IPS-NIHi7 (cell line): ENCODE results near the gene UACA.
"Not testable (repeated sequence)": the region's sequence is repeated elsewhere in the genome, so short reads cannot be mapped to it uniquely, and the experiment has no call there.

Source experiments
- DNase-seq: peaks from one replicate; pipeline ENCODE4 v3.0.0; 2012; ENCODE audit warnings: mixed read lengths; ENCODE audit errors: extremely low spot score

UACA gene

DNA sequence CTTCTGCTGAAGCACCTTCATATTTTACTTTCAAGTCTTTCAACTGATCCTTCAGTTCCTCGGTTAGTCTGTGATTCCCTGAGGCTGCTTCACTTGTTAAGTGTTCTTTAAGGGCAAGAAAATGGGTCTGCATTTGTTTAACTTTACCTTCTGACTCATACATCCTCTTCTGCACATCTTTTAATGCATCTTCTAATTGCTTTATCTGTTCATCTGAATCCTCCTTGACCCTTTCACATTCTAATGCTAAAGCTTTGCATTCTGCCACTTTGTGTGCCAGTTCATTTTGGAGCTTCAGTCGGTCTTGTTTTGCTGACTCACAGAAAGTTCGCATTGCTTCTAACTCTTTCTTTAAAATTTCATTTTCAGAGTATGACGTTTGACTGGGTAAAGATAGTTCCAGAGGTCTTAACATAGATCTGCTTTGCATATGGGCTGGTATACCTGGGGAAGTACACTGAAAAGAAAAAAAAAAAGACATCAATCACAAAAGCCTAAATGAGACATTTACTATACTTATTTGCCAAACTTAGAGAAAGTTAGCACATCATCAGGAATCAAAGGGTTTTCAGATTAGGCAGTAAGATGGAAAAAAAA lies 94.3 kb downstream of the UACA start:
- DNase-seq: no peak

DNA sequence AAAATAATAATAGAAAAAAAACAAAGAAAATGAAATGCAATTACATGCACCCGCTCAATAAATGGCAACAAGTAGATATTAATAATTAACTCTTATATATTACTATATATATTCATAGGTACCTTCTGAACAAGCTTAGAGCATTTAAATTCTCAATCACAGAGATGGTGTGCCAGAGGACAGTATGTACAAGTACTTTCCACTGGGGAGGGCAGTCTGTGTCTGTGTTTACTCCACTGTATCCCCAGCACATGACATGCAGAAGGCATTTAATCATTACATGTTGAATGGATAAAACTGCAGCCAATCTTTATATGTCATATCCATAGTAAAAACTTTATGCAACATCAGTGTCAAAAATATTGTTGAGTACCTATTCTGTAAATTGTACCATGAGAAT lies 97.8 kb downstream of the UACA start:
- DNase-seq: no peak

GRCh38 chr15:70664494-70664893 lies 98.9 kb downstream of the UACA start:
- DNase-seq: no peak

GRCh38 chr15:70663069-70663468 lies 100.3 kb downstream of the UACA start:
- DNase-seq: not testable (repeated sequence)

- DNase-seq: no peak
Measured at GRCh38 chr15:70659662-70660061, 103.7 kb downstream of the UACA start.

- DNase-seq: no peak
Measured at GRCh38 chr15:70658641-70659040, 104.7 kb downstream of the UACA start.

GRCh38 chr15:70653426-70653825 lies 109.9 kb downstream of the UACA start:
- no peak for DNase-seq

DNA sequence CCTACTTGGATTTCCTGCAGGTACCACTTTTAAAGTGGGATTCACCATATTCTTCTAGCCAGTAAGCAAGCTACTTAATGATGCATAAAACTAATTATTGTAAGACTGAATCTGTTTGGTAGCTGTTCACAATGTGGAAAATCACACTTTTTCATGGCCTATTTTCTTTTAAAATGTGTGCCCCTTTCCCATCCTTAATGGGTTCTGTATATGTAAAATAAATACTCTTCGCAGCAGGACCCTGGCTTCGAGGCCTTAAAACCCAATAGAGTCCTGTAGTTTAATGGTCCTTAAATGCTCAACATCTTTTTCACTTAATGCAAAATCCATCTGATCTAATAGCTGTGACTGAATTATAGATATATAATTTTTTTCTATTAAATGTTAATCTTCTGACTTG lies 111.0 kb downstream of the UACA start:
- no peak for DNase-seq

- no peak for DNase-seq
Measured at GRCh38 chr15:70651303-70651845, 112.0 kb downstream of the UACA start.

DNA sequence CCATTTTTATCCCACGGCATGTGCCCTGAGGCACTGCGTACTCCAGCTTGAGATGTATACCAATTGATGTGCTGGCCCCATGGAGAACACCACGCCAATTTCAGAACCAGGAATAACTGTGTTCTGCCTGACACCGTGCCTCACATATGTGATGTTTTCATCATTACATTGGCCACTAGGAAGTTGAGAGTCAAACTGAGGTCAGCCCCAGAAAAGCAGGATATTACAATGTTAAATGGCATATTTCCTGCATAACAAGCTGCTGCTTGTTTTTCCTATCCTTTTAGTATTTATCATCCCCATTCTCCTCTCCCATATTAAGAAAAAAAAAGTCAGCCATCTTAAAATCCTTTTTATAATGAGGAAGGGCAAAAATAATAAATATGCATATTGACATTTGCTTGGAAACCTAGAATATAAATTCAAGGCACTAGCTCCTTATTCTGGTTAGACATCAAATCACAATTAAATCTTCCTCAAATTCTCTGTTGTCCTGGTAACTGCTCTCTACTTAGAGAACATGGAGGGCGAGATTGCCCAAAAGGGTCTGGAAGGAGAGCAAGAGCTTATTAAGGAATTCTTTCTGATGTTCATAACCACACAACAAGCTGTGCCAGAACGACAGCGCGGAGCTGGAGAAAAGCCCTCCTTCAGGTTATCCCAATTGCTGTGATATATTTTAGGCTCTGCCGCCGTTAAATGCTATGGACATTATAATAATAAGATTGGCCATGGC lies 112.6 kb downstream of the UACA start:
- DNase-seq: no peak

DNA sequence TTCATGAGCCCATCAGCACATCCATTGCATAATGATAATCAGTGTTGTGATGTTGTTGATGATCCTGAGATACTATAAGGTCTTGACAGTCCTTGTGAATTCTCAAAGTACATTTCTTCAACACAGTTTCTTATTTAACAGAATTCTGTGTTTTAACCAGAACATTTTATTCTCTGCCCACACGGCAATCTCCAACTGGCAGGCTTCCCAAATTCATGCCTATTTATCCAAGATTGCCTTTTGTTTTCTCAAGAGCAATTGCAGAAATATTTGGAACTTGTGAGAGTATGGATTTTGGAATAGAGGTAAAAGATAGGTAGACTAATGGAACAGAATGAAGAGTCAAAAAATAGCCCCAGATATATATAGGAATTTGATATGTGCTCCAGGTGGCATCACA lies 116.0 kb downstream of the UACA start:
- DNase-seq: no peak

DNA sequence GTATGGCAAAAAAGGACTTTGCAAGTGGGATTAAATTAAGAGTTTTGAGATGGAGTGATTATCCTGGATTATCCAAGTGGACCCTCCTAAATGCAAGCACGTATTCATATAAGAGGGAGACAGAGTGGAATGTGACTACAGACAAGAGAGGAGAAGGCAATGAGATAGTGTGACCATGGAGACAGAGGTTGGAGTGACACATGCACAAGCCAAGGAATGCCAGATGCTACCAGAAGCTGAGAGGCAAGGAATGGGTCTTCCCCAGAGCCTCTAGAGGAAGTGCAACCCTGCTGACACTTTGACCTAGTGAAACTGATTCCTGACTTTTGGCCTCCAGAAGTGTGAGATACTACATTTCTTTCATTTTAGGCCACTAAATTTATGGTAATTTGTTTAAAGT lies 117.2 kb downstream of the UACA start:
- no peak for DNase-seq

GRCh38 chr15:70643783-70644125 lies 119.6 kb downstream of the UACA start:
- DNase-seq: no peak

GRCh38 chr15:70643106-70643782 lies 120.1 kb downstream of the UACA start:
- DNase-seq: no peak

DNA sequence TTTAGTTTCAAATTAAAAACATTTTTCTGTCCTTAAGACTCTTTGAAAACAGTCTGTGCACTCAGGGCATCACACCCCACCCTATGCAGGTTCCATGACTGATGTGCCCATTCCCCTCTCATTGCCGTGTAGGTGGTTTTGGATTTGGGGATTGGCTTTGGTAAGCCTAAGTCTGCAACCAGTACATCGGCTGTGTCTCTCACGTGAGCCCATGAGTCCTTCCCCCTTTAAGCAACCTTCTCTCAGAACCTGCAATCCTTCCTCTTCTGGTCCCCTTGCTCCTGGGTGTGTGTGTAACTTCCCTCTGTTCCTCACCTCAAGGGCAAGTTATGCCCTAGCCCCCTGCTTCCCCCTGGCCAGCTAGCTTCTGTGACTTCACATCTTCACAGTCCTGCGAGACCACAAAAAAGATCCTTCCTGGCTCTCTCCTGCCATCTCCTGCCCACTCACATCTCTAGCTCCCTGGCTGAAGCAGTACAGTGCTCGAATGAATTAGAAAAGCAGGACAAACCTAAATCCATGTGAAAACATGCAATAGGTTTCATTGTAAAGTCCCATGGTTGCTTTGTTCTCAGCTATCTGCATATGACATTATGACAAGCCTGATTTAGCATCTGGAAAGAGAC lies 126.7 kb downstream of the UACA start:
- DNase-seq: peak; percentile 50

- no peak for DNase-seq
Measured at GRCh38 chr15:70635895-70636294, 127.5 kb downstream of the UACA start.

DNA sequence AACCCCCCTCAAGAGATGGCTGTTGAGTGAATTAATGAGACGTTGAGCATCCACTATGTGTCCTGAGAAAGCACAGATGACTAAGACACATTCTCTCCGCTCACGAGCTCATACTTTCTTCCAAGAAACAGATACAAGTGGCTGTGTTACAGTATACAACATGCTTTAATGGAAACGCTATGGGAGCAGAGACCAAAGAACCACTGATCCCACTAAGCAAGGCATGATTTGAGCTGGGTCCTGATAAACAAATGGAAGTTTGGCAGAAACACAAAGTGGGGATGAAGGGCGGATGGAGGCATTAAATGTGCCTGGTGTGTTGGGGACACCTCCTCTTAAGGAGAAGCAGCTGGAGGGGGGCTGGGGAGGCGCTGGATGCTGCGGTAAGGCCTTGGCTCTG lies 129.4 kb downstream of the UACA start:
- no peak for DNase-seq

DNA sequence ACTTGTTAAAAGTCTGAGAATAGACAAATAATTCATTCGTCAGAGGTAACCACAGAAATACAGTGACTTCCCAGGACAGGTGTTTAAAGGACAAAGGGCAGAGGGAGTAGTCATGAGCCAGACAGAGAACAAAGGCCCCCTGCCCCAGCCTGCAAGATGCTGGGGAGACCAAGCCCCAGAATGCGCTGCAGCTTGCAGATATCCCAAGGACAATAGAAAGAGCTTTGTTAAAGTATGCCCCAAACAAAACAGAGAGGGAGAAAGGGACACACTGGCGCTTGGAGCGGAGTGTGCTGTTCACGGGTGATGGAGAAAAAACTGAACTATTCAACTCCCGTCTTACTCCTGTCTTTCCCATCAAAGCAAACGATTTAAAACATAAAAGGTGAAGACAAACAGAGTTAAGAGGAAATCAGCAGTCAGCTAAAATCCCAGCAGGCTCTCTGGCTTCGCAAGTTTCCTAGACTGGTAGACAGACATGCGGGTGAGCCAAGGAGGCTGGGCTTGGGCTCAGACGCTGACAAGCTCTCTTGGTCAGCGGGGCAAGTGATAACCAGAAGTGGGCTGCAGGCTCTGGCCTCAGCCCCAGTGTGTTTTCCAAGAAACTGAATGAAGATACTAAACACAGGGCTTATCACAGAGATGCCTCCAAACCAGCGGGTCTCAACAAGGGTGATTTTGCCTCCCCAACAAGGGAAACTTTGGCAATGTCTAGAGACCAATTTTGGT lies 130.1 kb downstream of the UACA start:
- peak; percentile 44 for DNase-seq

- no peak for DNase-seq
Measured at GRCh38 chr15:70632491-70633102, 130.8 kb downstream of the UACA start.

GRCh38 chr15:70632079-70632478 lies 131.3 kb downstream of the UACA start:
- DNase-seq: no peak

DNA sequence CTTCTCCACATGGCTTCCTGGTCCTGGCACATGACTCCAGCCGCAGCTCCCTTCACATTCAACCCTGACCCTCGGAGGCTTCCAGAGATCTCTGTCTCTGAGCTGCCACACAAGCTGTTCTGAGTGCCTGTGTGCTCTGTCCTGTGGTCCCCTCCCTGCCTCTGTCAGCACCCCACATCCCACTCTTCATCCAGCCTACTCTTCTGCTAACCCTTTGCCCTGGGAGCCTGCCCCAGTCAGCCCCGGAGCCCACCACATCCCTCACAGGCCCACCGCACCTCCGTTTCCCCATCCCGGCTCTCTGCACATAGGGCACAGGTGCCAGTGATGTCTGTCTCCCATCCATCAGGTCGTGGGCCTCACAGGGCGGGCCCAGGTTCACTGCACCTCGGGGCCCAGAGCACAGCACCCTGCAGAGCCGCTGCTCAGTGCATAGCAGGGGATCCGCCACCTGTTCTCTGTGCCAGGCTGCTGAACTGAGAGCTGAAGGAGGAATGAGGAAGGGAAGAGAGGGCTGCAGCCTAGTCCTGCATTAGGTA lies 133.6 kb downstream of the UACA start:
- DNase-seq: no peak
